H1 (cell line): ENCODE data around the gene KRT14. TPM values are rescaled to one million over a fixed set of nuclear protein-coding genes. Genes with fewer than 3 reads are reported as not detected.
A peak's percentile ranks its signal among the peaks of the same experiment; 100 is the strongest.

ENCODE experiments used
- CTCF ChIA-PET: fragments of 300-600 bp; sonication (Branson Sonifier 250); formaldehyde crosslinking; loops from one replicate; lab custom pipeline; 2021; ENCODE audit not compliant: partially characterized antibody; lab: Charles Lee
- POLR2A ChIA-PET: fragments of 300-600 bp; sonication (Branson Sonifier 250); formaldehyde crosslinking; loops from one replicate; lab custom pipeline; 2021; ENCODE audit warnings: inconsistent platforms; ENCODE audit not compliant: partially characterized antibody; lab: Charles Lee
- DNase-seq, 2 experiments: peaks; one replicate each; pipeline versions ENCODE4 v3.0.0 to v3.0.0-alpha.2; 2010 to 2022; ENCODE audit warnings: low spot score in 2 of 2, low read depth in 1 of 2, mixed read lengths in 1 of 2
- FAIRE-seq: peaks from 2 replicates; lab custom pipeline; 2011; peaks lifted over from hg19 to GRCh38; lab: Jason Lieb, UNC
- H2AFZ ChIP-seq: 2 replicates; pipeline ENCODE4 v1.8.1; 2012; ENCODE audit warnings: low read length, inconsistent platforms
- H2AK5ac ChIP-seq: 2 replicates; pipeline ENCODE4 v1.6.1; 2013; ENCODE audit warnings: low read depth, low read length
- H2BK120ac ChIP-seq: replicated peaks from 2 replicates; pipeline ENCODE3; 2013; ENCODE audit warnings: low read depth, low read length, inconsistent platforms
- H2BK12ac ChIP-seq: 2 replicates; pipeline ENCODE4 v1.6.1; 2013; ENCODE audit warnings: low read depth, low read length
- H2BK15ac ChIP-seq: 2 replicates; pipeline ENCODE4 v1.6.1; 2013; ENCODE audit warnings: low read length
- H2BK20ac ChIP-seq: 2 replicates; pipeline ENCODE4 v1.6.1; 2013; ENCODE audit warnings: low read length
- H2BK5ac ChIP-seq: 2 replicates; pipeline ENCODE4 v1.6.1; 2013; ENCODE audit warnings: low read depth, low read length
- H3K14ac ChIP-seq: 2 replicates; pipeline ENCODE4 v1.6.1; 2013; ENCODE audit warnings: inconsistent platforms; ENCODE audit not compliant: insufficient read length
- H3K18ac ChIP-seq: 2 replicates; pipeline ENCODE4 v1.6.1; 2013; ENCODE audit warnings: low read length; ENCODE audit errors: extremely low read depth
- H3K23ac ChIP-seq: 2 replicates; pipeline ENCODE4 v1.6.1; 2013; ENCODE audit warnings: inconsistent platforms; ENCODE audit not compliant: insufficient read length
- H3K23me2 ChIP-seq: 2 replicates; pipeline ENCODE4 v1.6.1; 2013; ENCODE audit warnings: low read depth, low read length
- H3K27ac ChIP-seq: 2 replicates; pipeline ENCODE4 v1.6.1; 2011; ENCODE audit warnings: low read depth, low read length, inconsistent platforms
- H3K27me3 ChIP-seq, 4 experiments: replicated peaks in 1 of 4; 1 replicate in 1 of 4; 2 replicates in 3 of 4; pipeline versions ENCODE4 v1.6.1 to v1.8.1; 2011 to 2013; ENCODE audit warnings: low read length in 3 of 4, mild to moderate bottlenecking in 3 of 4, inconsistent platforms in 2 of 4, mixed read lengths in 2 of 4, moderate library complexity in 1 of 4; ENCODE audit not compliant: control insufficient read depth in 3 of 4, insufficient read depth in 3 of 4; ENCODE audit errors: extremely low read depth in 1 of 4
- H3K36me3 ChIP-seq, 4 experiments: 2 replicates each; pipeline versions ENCODE4 v1.6.1 to v1.8.1; 2011 to 2013; ENCODE audit warnings: mild to moderate bottlenecking in 4 of 4, low read length in 3 of 4, moderate library complexity in 2 of 4, control low read depth in 1 of 4, inconsistent platforms in 1 of 4; ENCODE audit not compliant: insufficient read depth in 4 of 4, control insufficient read depth in 2 of 4
- H3K4ac ChIP-seq: replicated peaks from 2 replicates; pipeline ENCODE3; 2013; ENCODE audit warnings: low read length, low read depth, mixed read lengths, inconsistent platforms; ENCODE audit not compliant: insufficient read length
- H3K4me1 ChIP-seq, 4 experiments: replicated peaks in 1 of 4; 1 replicate in 1 of 4; 2 replicates in 3 of 4; pipeline versions ENCODE4 v1.6.1 to v1.8.1; 2011 to 2013; ENCODE audit warnings: low read length in 3 of 4, inconsistent platforms in 2 of 4, mixed read lengths in 1 of 4; ENCODE audit not compliant: insufficient read depth in 4 of 4, control insufficient read depth in 3 of 4
- H3K4me2 ChIP-seq, 2 experiments: 2 replicates each; pipeline versions ENCODE4 v1.6.1 to v1.8.1; 2011 to 2013; ENCODE audit warnings: low read depth in 2 of 2, low read length in 2 of 2, control low read depth in 1 of 2, inconsistent platforms in 1 of 2, mild to moderate bottlenecking in 1 of 2; ENCODE audit not compliant: insufficient read depth in 1 of 2
- H3K4me3 ChIP-seq, 4 experiments: fragments of 200-600, 300-600 bp in 1 of 4; sonication (generic), shearing (Covaris generic), sonication (Bioruptor Twin) in 1 of 4; 2 replicates each; pipeline versions ENCODE4 v1.5.1 to v1.8.1; 2011 to 2016; ENCODE audit warnings: low read length in 4 of 4, low read depth in 3 of 4, control low read depth in 2 of 4, inconsistent platforms in 2 of 4, mild to moderate bottlenecking in 2 of 4, mixed read lengths in 1 of 4, moderate library complexity in 1 of 4; ENCODE audit not compliant: insufficient read depth in 2 of 4; ENCODE audit errors: extremely low read depth in 1 of 4
- H3K56ac ChIP-seq: replicated peaks from 2 replicates; pipeline ENCODE3; 2013; ENCODE audit warnings: low read depth, mild to moderate bottlenecking, mixed read lengths, low read length, inconsistent platforms; ENCODE audit not compliant: insufficient read length
- H3K79me1 ChIP-seq: 2 replicates; pipeline ENCODE4 v1.6.1; 2013; ENCODE audit warnings: low read depth, low read length, control low read depth
- H3K79me2 ChIP-seq, 2 experiments: 2 replicates each; pipeline versions ENCODE4 v1.6.1 to v1.8.1; 2012 to 2013; ENCODE audit warnings: low read length in 2 of 2, mild to moderate bottlenecking in 2 of 2, inconsistent platforms in 1 of 2; ENCODE audit not compliant: insufficient read depth in 2 of 2, control insufficient read depth in 1 of 2
- H3K9ac ChIP-seq, 4 experiments: replicated peaks in 1 of 4; 1 replicate in 1 of 4; 2 replicates in 3 of 4; pipeline versions ENCODE4 v1.6.1 to v1.8.1; 2011 to 2013; ENCODE audit warnings: low read depth in 3 of 4, low read length in 3 of 4, control low read depth in 2 of 4, mild to moderate bottlenecking in 2 of 4, moderate library complexity in 2 of 4, inconsistent platforms in 1 of 4; ENCODE audit errors: extremely low read depth in 1 of 4
- H3K9me3 ChIP-seq, 2 experiments: 2 replicates each; pipeline versions ENCODE4 v1.6.1 to v1.8.1; 2012 to 2013; ENCODE audit warnings: mild to moderate bottlenecking in 2 of 2, moderate library complexity in 2 of 2, control low read depth in 1 of 2, inconsistent platforms in 1 of 2, low read depth in 1 of 2, low read length in 1 of 2, mixed read lengths in 1 of 2; ENCODE audit not compliant: insufficient read depth in 2 of 2
- H4K20me1 ChIP-seq, 2 experiments: replicated peaks in 1 of 2; 2 replicates each; pipeline versions ENCODE3 to v1.8.1; 2011 to 2013; ENCODE audit warnings: inconsistent platforms in 2 of 2, low read length in 2 of 2, mild to moderate bottlenecking in 1 of 2; ENCODE audit not compliant: insufficient read depth in 2 of 2, control insufficient read depth in 1 of 2
- H4K5ac ChIP-seq: 2 replicates; pipeline ENCODE4 v1.6.1; 2013; ENCODE audit warnings: low read length, low read depth, mixed read lengths, inconsistent platforms; ENCODE audit not compliant: insufficient read length
- H4K8ac ChIP-seq: 2 replicates; pipeline ENCODE4 v1.8.0; 2013; ENCODE audit warnings: mild to moderate bottlenecking, moderate library complexity, low read length, inconsistent platforms; ENCODE audit not compliant: insufficient read depth; ENCODE audit errors: extremely low read depth
- H4K91ac ChIP-seq: replicated peaks from 2 replicates; pipeline ENCODE3; 2013; ENCODE audit warnings: low read length, mixed read lengths, inconsistent platforms; ENCODE audit not compliant: insufficient read length
- MAFK ChIP-seq: IDR thresholded peaks from 2 replicates; pipeline ENCODE4 v1.6.1; 2012; ENCODE audit warnings: low read depth, mild to moderate bottlenecking, improper control_type of control experiment, low read length
- MAX ChIP-seq: IDR thresholded peaks from 2 replicates; pipeline ENCODE4 v1.6.1; 2012; ENCODE audit warnings: inconsistent platforms
- NANOG ChIP-seq: IDR thresholded peaks from 2 replicates; pipeline ENCODE4 v1.6.1; 2011; ENCODE audit warnings: low read length, low read depth, mild to moderate bottlenecking, inconsistent platforms; ENCODE audit not compliant: insufficient read depth, poor library complexity, severe bottlenecking
- WGBS, 2 experiments: shearing (Covaris generic) in 1 of 2; methylation state at CpG; one replicate each; pipeline versions ENCODE4 v1.1.6 to v1.1.7; 2013 to 2015; ENCODE audit warnings: low lambda C conversion rate in 2 of 2, mixed read lengths in 2 of 2, inconsistent platforms in 1 of 2, low coverage in 1 of 2, missing lambda C conversion rate in 1 of 2; ENCODE audit not compliant: insufficient replicate concordance in 2 of 2, insufficient coverage in 1 of 2, insufficient read length in 1 of 2; ENCODE audit errors: extremely low coverage in 1 of 2, missing lambda C conversion rate in 1 of 2; 5-methylcytosine and 5-hydroxymethylcytosine counted together
- polyA plus RNA-seq, 7 experiments: library from polyadenylated mRNA; depleted of rRNA in 3 of 7; stranded (reverse) in 5 of 7; unstranded in 2 of 7; fragments of >200 nt in 5 of 7; fragments of 200-250 nt in 2 of 7; gene quantifications; 1 replicate in 5 of 7; 2 replicates in 1 of 7; 4 replicates in 1 of 7; pipeline versions ENCODE4 v1.2.1 to v1.2.3, GENCODE V29; 2011 to 2013; ENCODE audit warnings: missing spikeins in 2 of 7, mixed read lengths in 2 of 7
- total RNA-seq: library from RNA; stranded (reverse); fragmentation: NEBNext Ultra II Directional; extraction: Animal tissue kit (Norgen Biotek cat#: 25700); gene quantifications from 2 replicates; pipeline ENCODE4 v1.2.1, GENCODE V29; 2021
- TF ChIP-seq, protein P1 (sequence below): IDR thresholded peaks from 2 replicates; pipeline ENCODE4 v1.6.1; 2012; ENCODE audit warnings: inconsistent platforms

The KRT14 gene
- total and polyA plus RNA-seq, 2 of the 8 experiments (the other 6 are each of a cell fraction or from before 2014, with no cell fraction given), result 0.35 TPM; not detected in 1

DNA sequence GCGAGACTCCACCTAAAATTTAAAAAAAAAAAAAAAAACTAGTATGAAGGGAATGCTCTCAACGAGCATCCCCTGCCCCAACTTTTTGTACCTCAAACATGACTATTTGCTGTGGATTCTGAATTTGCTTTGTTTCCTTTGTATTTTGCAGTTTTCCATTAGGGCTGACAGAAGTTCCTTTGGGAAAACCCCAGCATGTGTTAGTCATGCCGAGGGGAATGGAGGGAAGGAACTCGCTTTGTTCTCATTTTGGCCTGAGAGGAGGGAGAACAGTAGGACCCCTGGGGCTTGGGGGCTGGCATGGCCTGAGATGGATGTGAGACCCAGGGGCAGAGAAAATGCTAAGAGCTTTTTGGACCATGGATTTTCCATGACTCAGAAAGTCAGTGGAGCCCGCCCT, 35.3 kb downstream of the KRT14 start:
- Histone ChIP-seq H3K79me1 (no peaks in the 10 kb centered on the region), H2BK20ac (no peak overlapping the region), H3K9me3 (no peaks in the 10 kb centered on the region; a peak in 1 of 4 replicates), H3K18ac (no peak overlapping the region), H4K5ac (no peak overlapping the region), H3K23me2 (no peaks in the 10 kb centered on the region; the same call in 1 of the 2 replicates), H4K91ac (no peak overlapping the region), H3K27ac (no peak overlapping the region), H3K23ac (no peak overlapping the region), H2AK5ac (no peak overlapping the region), H3K27me3 (no peaks in the 10 kb centered on the region; a peak in 2 of 7 replicates), H2BK15ac (no peak overlapping the region), H3K36me3 (no peaks in the 10 kb centered on the region), H3K4ac (no peak overlapping the region), H2BK5ac (no peak overlapping the region), H3K4me1 (peaks cover 0 to 17% (median 5%) of the 10 kb centered on the region in 4 experiments; a peak in 4 of 7 replicates), H2AFZ (no peak overlapping the region), H3K4me3 (no peak overlapping the region), H3K79me2 (no peaks in the 10 kb centered on the region), H4K8ac (no peak overlapping the region), H3K9ac (no peak overlapping the region), H2BK120ac (no peak overlapping the region), H2BK12ac (no peak overlapping the region), H3K56ac (no peak overlapping the region), H3K14ac (no peak overlapping the region), H4K20me1 (no peaks in the 10 kb centered on the region), H3K4me2 (no peak overlapping the region)
- DNase-seq (no peak), FAIRE-seq (no peak)
- CTCF ChIA-PET, result interaction anchor here (0.7 to 21.2 kb wide), 12 partner anchors 10 to 229 kb away, joined by 3 to 492 read pairs (median 26); partner anchors contain the start of genes KRT13, KRT17, KRT35 and KRT36
- TF ChIP-seq, protein P1, sequence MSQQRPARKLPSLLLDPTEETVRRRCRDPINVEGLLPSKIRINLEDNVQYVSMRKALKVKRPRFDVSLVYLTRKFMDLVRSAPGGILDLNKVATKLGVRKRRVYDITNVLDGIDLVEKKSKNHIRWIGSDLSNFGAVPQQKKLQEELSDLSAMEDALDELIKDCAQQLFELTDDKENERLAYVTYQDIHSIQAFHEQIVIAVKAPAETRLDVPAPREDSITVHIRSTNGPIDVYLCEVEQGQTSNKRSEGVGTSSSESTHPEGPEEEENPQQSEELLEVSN, result peak; percentile 71; the same call in 1 of the 2 replicates
- TF ChIP-seq NANOG, result no peak
- TF ChIP-seq MAFK, result no peak
- TF ChIP-seq MAX, result 0 out of 2 replicates have a peak, but pooled peaks have one; percentile 18
- 80% methylated on average over 5 of the region's 5 CpGs; no CpG with 5 or more reads in 1 of the 2 experiments for WGBS, 2 experiments
- POLR2A ChIA-PET, result interaction anchor here (0.7 to 1.0 kb wide), 2 partner anchors 23 to 94 kb away, joined by 3 to 5 read pairs; partner anchors contain the start of gene KRT19
